C1 segment of cervical spinal cord (tissue), 14 donors: ENCODE data around the gene FOXD1.

Experiments used
- DNase-seq, 14 donors: peaks; one replicate each; lab custom pipeline; 2025; lab: John Stamatoyannopoulos, UW

FOXD1 gene

GRCh38 chr5:73441378-73441777 is 7.2 kb downstream of the FOXD1 start:
- DNase-seq: no peak

DNA sequence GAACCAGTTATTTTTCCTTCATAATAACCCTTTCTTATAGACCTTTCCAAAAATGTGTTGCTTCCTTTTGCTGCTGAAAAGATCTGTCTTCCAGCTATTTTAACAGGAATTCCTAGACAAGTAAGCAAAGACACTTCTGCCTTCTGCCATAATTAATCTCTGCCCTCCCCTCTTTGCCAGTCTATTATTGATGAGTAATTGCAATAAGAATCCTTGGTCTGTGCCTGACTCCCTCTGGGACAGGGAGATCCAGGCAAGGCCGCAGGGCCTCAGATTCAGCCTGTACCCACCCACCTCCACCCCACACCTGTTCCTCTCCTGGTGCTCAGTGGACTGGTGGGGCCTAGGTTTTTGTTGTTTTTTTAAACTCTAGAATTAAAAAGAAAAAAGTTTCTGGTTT is 8.3 kb downstream of the FOXD1 start:
- no peak for DNase-seq

DNA sequence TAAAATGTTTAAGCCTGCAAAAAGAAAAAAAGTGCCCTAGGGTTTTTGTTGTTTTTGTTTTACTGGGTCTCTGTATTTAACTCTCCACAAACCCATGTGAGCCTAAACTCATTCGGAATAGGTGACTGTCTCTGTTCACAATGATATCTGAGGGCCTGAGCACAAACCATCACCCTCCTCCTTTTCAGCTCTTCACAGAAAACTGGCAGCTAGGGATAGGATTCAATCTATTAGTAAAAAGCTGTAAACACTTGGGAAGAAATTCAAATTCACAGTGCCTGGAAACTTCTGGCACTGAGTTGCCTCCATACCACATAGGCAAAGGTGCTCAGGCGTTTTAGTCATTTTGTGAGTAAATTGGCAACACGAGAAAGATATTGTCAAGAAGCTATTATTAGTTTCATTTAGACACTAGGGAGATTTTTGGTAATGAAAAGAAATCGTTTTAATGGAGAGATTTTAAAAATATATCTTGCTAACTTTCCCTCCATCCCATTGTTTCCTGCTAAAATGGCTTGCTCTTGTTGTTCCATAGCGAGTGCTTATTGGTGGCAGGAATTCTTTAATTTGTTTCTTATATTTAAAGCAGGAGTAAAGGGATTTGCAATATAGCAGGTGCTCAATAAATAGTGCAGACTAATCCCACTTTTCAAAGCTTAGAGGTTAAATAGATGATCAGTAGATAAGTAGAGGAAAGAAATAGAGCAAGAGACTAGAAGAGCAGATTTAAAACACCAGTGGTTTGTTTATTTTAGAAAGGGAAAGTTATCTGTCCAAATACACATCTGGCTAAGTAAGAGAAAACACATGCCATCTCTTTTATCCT is 9.7 kb downstream of the FOXD1 start:
- no peak for DNase-seq

DNA sequence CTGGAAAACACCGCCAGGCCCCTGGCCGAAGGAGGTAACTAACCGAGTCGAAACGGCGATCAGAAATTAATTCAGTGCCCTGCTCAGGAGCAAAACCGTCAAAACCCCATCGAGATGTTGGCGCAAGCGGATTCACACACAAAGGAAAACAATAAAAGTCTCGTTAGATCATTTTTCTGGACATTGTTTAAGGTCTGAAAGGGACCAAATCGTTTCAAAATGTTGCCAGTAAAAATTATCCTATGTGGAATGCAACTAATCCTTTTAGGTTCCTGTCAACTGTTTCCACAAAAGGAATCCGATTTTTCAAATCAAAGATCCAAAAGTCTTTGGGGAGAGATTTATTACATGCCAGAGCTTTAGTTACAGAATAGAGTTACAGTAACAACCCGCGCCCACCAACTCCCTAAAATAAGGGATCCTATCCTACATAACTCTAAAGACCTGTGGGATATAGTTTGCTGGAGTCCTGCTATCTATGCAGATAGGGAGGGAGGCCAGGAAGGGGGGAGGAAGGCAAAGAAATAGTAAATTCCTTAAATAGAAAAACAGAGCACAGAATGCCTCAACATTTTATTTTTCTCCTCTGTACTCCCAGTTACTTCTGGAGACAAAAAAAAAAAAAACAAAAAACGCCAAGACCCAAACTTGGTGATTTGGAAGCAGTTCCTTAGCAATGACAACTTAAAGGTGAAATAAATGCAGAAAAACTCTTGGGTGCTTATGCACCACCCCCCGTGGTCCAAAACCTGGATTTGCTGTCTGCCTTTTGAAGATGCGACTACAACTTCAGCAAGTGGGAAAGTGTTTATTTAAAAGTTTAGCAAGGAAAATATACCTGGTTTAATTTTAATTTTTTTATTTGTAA is 10.6 kb downstream of the FOXD1 start:
- no peak for DNase-seq

DNA sequence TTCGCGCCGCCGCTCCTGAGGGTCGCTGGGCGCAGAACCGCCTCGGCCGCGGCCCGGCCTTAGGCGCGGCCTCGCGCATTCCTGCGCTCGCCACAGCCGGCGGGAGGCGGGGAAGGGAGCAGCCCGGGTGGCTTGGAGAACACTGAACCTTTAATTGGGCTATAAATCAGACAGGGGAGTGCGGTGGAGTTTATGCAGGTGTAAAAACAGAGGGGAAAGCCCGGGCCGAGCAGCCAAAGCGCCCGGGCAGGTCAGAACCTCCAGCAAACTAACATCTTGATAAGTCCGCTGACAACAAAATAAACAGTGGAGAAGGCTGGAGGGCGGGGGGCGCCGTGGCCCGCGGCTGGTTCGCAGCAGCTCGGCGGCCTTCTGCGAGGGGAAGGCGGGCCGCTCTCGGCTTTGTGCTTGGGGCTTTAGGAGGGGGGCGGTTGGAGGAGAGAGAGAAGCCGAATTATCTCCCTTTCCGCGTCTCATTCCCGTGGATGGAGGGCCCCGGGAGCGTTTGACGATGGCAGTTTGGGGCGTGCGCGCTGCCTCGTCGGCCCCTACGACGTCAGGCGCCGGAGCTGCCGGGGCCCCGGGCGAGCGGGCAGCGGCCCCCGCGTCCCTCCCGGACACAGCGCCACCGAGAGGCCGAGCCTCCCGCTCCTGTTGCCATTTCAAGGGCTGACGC is 11.3 kb downstream of the FOXD1 start:
- no peak for DNase-seq

DNA sequence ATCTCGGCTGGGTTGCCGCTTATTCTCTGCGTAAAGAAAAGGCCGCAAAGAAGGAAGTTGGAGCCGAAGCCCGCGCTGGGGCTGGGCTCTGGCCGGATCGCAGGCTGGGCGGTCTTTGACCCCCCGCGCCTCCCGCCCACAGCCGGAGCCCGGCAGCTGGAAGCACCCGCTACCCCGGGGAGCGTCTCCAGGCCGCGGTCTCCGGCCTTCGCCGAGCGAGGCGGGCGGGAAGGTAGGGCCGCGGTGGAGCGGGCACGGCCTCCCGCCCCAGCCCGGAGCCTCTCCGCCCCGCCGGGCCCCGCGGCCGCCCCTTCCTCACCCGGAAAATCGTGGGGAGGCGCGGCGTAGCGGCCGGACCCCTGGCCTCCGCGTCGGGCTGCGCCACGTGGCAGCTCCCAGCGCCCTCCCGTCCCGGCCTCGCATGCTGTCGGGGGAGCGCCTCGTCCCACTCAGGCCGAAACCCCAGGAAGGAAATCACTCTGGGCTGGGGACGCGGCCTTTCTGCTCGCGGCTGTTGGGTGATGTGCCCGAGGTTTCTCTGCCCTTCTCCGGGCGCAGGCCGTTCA is 12.0 kb downstream of the FOXD1 start:
- DNase-seq: no peak

DNA sequence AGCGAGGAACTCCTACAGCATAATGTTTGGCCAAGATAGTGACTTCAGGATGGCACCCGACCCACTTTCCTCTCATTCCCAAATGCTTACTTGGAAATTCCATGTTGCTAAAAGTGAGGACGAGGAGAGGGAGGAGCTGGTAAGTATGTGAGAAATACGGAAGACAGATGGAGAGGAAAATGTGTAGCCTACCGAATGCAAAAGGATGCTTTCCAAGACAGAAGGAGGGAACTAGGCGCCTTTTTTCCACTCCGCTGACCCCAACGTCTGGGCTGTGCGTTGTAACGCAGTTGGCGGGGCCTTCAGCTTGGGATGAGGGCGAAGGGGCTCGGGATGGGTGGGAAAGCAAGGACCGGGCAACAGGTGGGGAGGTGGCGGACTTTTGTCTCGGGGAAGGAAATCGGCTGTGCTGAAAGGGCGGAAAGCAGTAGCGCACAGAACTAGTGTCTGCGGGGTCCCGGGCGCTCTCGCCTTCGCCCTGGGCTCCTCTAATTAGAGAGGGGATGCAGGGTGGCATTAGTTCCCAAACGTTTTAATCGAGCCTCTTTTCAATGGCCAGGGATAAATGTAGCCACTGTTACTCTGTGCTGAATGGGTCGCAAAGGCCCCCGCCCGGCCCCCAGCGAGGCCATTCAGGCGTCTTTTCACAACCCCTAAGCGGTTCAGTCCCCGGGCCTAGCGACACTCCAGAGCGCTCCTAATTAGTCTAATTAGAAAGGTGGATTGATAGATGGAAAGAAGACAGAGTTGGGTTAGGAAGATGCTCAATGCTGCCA is 12.6 kb downstream of the FOXD1 start:
- no peak for DNase-seq

GRCh38 chr5:73434907-73435306 is 13.7 kb downstream of the FOXD1 start:
- no peak for DNase-seq

- DNase-seq: no peak
Measured at GRCh38 chr5:73434461-73434860, 14.1 kb downstream of the FOXD1 start.

- no peak for DNase-seq
Measured at GRCh38 chr5:73433982-73434342, 14.6 kb downstream of the FOXD1 start.

DNA sequence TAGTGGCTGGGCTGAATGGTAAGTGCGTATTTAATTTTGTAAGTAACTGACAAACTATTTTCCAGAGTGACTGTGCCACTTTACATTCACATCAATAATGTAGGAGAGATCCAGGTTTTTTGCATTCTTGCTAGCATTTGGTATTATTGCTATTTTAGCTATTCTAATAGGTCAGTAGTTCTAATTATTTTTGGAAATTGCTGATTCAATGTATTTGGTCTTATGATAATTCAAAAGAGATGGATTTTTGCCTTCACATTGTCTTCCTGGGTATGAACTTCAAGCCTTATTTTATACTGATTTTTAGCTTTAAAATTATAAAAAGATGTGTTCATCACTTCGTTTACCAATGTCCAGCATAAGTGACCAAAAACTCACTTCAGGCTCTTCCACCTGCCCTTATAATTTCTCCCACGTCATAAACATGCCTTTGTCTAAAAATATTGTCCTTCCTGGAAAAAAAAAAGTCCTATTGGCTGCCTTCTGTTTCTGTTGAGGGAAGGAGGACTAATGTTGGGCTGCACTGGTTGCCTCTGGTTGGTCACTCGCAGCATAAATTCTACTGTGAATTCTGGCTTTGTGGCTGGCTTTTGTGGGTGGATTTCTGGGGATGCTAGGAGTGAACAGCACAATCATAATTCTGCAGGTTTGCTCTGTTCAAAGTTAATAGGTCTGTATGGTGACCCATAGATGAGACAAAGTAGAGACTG is 15.2 kb downstream of the FOXD1 start:
- no peak for DNase-seq

DNA sequence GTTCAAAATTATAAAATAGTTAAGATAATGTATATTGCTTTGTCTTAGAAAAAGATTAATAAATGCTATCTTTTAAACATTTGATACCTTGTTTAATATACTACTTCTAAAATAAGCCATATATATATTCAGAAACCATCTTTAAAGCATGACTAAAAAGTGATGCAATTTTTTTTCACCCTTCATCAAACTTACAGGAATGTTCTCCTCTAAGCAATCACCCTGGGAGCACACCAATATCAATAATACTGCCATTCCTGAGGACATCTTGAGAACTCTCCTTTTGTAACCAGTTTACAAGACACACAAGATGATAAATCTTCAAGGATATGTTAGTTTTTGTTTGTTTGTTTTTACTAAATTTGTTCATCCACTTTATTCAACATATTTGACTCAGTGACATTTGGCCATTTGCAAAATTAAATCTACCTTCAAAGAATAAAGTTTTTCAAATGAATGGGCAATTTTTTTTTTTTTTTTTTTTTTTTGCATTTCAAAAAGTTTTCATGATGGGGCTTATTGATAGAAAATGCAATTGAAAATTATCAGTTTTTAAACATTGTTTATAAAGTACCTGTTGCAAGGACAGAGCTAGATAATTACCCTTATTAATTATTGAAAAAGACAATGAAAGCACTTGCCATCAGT is 17.2 kb downstream of the FOXD1 start:
- DNase-seq: no peak

GRCh38 chr5:73426034-73426433 is 22.5 kb downstream of the FOXD1 start:
- DNase-seq: no peak

DNA sequence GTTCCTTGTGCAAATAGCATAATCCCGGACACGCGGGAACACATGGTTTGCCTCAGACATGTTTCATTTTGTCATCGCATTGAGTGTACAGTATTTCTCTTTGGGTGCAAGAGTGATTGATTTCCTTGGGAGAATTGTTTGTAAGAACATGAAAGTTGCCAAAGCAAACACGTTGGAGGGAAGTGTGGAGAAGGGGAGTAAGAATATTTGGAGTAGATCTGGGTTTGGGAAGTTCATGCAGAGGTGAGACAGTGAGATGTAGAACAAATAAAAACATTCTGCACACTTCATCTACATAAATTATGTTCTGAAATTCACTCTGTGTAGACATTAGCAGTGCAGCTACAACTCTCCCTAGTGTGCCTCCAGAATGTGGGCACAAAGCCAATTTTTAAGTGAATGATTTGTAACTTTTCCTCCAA is 24.0 kb downstream of the FOXD1 start:
- no peak for DNase-seq

GRCh38 chr5:73422164-73422563 is 26.4 kb downstream of the FOXD1 start:
- DNase-seq: no peak

DNA sequence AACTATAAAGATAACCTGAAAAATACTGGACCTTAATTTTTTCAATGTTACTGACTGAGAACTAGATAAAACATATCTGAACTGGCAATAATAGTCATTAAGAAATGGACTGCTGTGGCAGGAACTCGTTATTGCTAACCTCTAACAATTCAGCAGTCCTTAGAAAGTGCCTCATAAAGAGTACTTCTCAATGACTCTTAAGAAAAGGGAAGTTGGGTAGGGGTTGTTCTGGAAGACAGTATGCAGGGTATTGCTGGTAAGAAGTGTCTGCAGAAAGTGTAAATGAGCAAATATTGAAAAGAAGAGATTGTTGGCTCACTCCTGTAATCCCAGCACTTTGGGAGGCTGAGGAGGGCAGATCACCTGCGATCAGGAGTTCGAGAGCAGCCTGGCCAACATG is 27.9 kb downstream of the FOXD1 start:
- no peak for DNase-seq

DNA sequence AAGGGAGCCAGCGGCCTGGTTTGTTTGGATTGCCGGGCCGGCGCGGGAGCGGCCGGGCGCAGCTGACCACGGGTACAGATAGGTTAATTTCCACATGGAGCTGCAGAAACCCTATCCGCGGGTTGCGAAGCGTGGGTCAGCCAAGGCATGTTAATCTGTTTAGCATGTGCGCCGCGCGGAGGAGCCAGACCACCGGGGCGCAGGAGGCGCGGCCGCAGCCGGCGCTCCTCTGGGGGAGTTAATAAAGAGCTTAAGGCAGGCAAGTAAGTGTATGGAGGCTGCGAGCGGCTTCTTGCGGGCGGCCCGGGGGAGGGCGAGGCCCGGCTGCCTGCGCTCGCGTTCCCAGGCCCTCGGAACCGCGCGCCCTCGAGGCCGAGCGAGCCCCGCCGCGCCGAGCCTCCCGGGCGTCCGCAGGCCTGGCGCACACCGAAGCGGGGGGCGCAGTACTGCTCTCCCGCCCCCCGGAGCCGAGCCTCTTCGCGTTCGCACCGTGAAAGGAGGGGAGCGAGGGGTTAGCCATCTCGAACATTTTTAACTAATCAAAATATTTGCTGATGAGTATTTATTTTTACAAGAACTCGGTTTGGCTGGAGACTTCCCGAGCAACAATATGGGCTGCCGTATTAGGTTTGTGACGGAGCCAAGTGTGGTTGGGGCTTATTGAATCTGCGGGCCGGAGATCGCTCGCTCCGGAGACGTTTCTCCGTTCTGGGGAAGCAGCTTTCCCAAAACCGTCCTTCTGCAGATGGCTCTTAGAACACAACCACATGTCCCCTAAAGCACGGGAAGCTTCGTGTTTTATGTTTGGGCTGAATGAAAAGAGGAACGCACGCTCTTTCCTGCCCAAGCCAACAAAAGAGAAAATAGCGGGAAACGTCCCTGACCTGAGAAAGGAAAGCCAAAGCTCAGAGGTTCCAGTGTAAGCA is 28.8 kb downstream of the FOXD1 start:
- DNase-seq: peak in 1 of 14 donors; percentile 15

DNA sequence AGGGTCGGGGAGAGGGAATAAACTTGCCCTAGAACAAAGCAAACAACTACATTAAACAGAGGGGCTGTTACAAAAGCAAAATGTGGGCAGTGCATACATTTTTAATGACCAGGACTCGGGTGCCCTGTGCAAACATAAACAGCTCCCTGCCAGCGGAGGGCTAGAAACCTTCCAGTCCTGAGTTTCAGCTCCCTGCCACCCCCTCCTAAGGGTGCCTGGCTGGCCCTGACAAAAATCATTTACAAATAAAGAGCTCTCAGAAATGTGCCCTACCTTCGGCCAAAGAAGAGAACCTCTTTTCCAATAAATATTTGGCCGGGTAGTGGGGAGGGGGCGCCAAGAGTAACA is 29.5 kb downstream of the FOXD1 start:
- no peak for DNase-seq

DNA sequence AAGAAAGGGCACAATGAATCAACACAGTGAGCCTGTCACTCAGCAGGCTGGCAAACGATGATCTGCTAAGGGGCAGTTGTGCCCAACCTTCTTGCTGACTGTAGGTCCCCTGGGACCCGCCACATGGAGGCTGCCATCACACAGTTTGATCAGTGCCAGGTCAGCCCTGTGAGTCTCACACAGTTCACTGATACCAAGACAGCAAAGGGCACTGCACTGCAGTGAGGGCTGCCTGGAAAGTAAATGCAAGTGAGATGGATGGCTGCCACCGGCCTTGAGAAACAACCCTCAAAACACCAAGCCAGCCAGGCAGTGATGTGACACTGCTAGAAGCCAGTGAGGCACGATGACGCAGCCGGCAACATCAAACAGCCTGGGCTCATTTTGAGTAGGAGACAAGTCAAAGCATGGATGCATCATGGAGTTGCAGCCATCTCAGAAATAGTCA is 30.3 kb downstream of the FOXD1 start:
- DNase-seq: no peak
